A549 (cell line): ENCODE data around the gene ALOX12. TPM values are rescaled to one million over a fixed set of nuclear protein-coding genes. Genes with fewer than 3 reads are reported as not detected.

ENCODE experiments used
- ATAC-seq, 2 experiments: fragments of 200-7000 bp in 1 of 2; fragments of >200 bp in 1 of 2; cut with Nextera tagmentation in 1 of 2; cut with Tn5 transposase in 1 of 2; 3 replicates each; pipeline versions ENCODE4 v1.8.0 to v1.9.1; 2018 to 2020; ENCODE audit warnings: mild to moderate bottlenecking in 1 of 2, moderate library complexity in 1 of 2
- CTCF ChIA-PET: fragments of 300-600 bp; sonication (Branson Sonifier 250); formaldehyde crosslinking; extraction: SDS; loops from one replicate; lab custom pipeline; 2021; ENCODE audit warnings: antibody characterized with exemption, inconsistent platforms; lab: Yijun Ruan, JAX
- POLR2A ChIA-PET: fragments of 350-600 bp; formaldehyde crosslinking; extraction: SDS; loops from one replicate; lab custom pipeline; 2021; ENCODE audit warnings: antibody characterized with exemption, inconsistent platforms; lab: Yijun Ruan, JAX
- DNase-seq, 2 experiments: peaks; one replicate each; pipeline versions ENCODE4 v3.0.0 to v3.0.0-alpha.2; 2011 to 2016; ENCODE audit warnings: low read depth in 1 of 2, low spot score in 1 of 2
- FAIRE-seq: peaks from 2 replicates; lab custom pipeline; 2011; peaks lifted over from hg19 to GRCh38; lab: Jason Lieb, UNC
- H3K27ac ChIP-seq, 2 experiments: fragments of >200 bp; sonication (Bioruptor Twin); formaldehyde crosslinking; 3 replicates each; pipeline ENCODE4 v1.5.1; 2016 to 2017
- H3K4me1 ChIP-seq: fragments of >200 bp; sonication (Bioruptor Twin); formaldehyde crosslinking; 3 replicates; pipeline ENCODE4 v1.6.1; 2016
- H3K4me2 ChIP-seq: fragments of >200 bp; sonication (Bioruptor Twin); formaldehyde crosslinking; 3 replicates; pipeline ENCODE4 v1.6.1; 2016
- H3K4me3 ChIP-seq: fragments of >200 bp; sonication (Bioruptor Twin); formaldehyde crosslinking; 3 replicates; pipeline ENCODE4 v1.5.1; 2016
- H3K9me3 ChIP-seq: fragments of >200 bp; sonication (Bioruptor Twin); formaldehyde crosslinking; 3 replicates; pipeline ENCODE4 v1.6.1; 2016
- BHLHE40 ChIP-seq: IDR thresholded peaks from 2 replicates; pipeline ENCODE4 v1.6.1; 2012; ENCODE audit warnings: low read depth, low read length, inconsistent platforms
- CEBPB ChIP-seq, 2 experiments: fragments of >200 bp in 1 of 2; sonication (Bioruptor Twin) in 1 of 2; formaldehyde crosslinking in 1 of 2; IDR thresholded peaks; 2 replicates each; pipeline ENCODE4 v1.6.1; 2012 to 2016
- CHD2 ChIP-seq: fragments of 150-350 bp; IDR thresholded peaks from 2 replicates; pipeline ENCODE4 v1.6.1; 2014; ENCODE audit warnings: low read length; ENCODE audit not compliant: partially characterized antibody
- CTCF ChIP-seq: fragments of >200 bp; sonication (Bioruptor Twin); formaldehyde crosslinking; IDR thresholded peaks from 3 replicates; pipeline ENCODE4 v1.5.1; 2016
- E2F6 ChIP-seq: IDR thresholded peaks from 2 replicates; pipeline ENCODE4 v1.6.1; 2012; ENCODE audit warnings: low read depth, borderline replicate concordance
- GATA3 ChIP-seq: IDR thresholded peaks from 2 replicates; pipeline ENCODE4 v1.6.1; 2012; ENCODE audit warnings: borderline replicate concordance
- HES2 ChIP-seq: fragments of >200 bp; sonication (Bioruptor Twin); formaldehyde crosslinking; IDR thresholded peaks from 2 replicates; pipeline ENCODE4 v1.6.1; 2016
- HEYL ChIP-seq: fragments of 250-450 bp; sonication (Bioruptor Pico); IDR thresholded peaks from 2 replicates; pipeline ENCODE4 v1.8.0; 2021; ENCODE audit warnings: mild to moderate bottlenecking, moderate library complexity
- HOXB13 ChIP-seq: fragments of 250-450 bp; sonication (Bioruptor Pico); IDR thresholded peaks from 2 replicates; pipeline ENCODE4 v1.5.0; 2020; ENCODE audit warnings: low read depth, mild to moderate bottlenecking, moderate library complexity
- JUN ChIP-seq, 2 experiments: fragments of >200 bp; sonication (Bioruptor Twin); formaldehyde crosslinking; IDR thresholded peaks; 2 replicates in 1 of 2; 3 replicates in 1 of 2; pipeline ENCODE4 v1.6.1; 2016 to 2017
- JUNB ChIP-seq: fragments of >200 bp; sonication (Bioruptor Twin); formaldehyde crosslinking; IDR thresholded peaks from 2 replicates; pipeline ENCODE4 v1.6.1; 2016
- KDM5A ChIP-seq: fragments of 200-600 bp; sonication (generic); IDR thresholded peaks from 2 replicates; pipeline ENCODE4 v1.6.1; 2016; ENCODE audit warnings: antibody characterized with exemption, mild to moderate bottlenecking
- MYC ChIP-seq: IDR thresholded peaks from 2 replicates; pipeline ENCODE4 v1.6.1; 2012; ENCODE audit warnings: mild to moderate bottlenecking, inconsistent platforms, low read length, improper control_type of control experiment, borderline replicate concordance
- POLR2A ChIP-seq: IDR thresholded peaks from 2 replicates; pipeline ENCODE4 v1.6.1; 2012; ENCODE audit warnings: mild to moderate bottlenecking, low read length
- RCOR1 ChIP-seq: fragments of 150-350 bp; IDR thresholded peaks from 2 replicates; pipeline ENCODE4 v1.6.1; 2014; ENCODE audit warnings: antibody characterized with exemption, low read length, low read depth
- SREBF2 ChIP-seq: fragments of 450-650 bp; IDR thresholded peaks from 2 replicates; pipeline ENCODE4 v1.6.1; 2014; ENCODE audit warnings: mild to moderate bottlenecking, moderate library complexity
- TFCP2L1 ChIP-seq: fragments of 250-450 bp; sonication (Bioruptor Pico); IDR thresholded peaks from 2 replicates; pipeline ENCODE4 v1.5.0; 2021; ENCODE audit warnings: mild to moderate bottlenecking
- ZC3H11A ChIP-seq: fragments of 450-650 bp; IDR thresholded peaks from 2 replicates; pipeline ENCODE4 v1.6.1; 2014; ENCODE audit warnings: antibody characterized with exemption, mild to moderate bottlenecking
- ZSCAN20 ChIP-seq: fragments of 250-450 bp; sonication (Bioruptor Pico); IDR thresholded peaks from 2 replicates; pipeline ENCODE4 v1.8.0; 2022; ENCODE audit warnings: mild to moderate bottlenecking, moderate library complexity
- WGBS: methylation state at CpG from one replicate; pipeline ENCODE4 v1.1.6; 2017; ENCODE audit errors: missing lambda C conversion rate; 5-methylcytosine and 5-hydroxymethylcytosine counted together
- polyA plus RNA-seq, 4 experiments: library from polyadenylated mRNA; depleted of rRNA in 3 of 4; stranded (reverse); fragments of >200 nt; fragmentation: RNase III in 1 of 4; extraction: RNeasy Plus Mini Kit Qiagen cat#74134 plus additional on column Dnase treatment in 1 of 4; gene quantifications; 2 replicates in 3 of 4; 3 replicates in 1 of 4; pipeline ENCODE4 v1.2.3, GENCODE V29; 2011 to 2017

Gene ALOX12
- polyA plus RNA-seq, 2 of the 4 experiments (the other 2 are of a cell fraction) = not detected

GRCh38 chr17:7014995-7015958 lies 19.4 kb downstream of the ALOX12 start:
- H3K27ac ChIP-seq = peak overlapping the region; percentile 90 to 99
- FAIRE-seq (no peak), DNase-seq (no peak), ATAC-seq (peak in 1 of 2 experiments; percentile 1; a peak in 5 of 6 replicates)
- ChIA-PET CTCF (interaction anchor here (1.0 to 11.4 kb wide), 12 partner anchors 8 to 349 kb away, joined by 3 to 77 read pairs (median 6); no protein-coding TSS in a partner anchor), POLR2A (interaction anchor here (1.0 to 1.5 kb wide), 2 partner anchors 8 to 10 kb away, joined by 3 to 4 read pairs; no protein-coding TSS in a partner anchor)
- H3K4me2 ChIP-seq = peak overlapping the region; percentile 88
- H3K9me3 ChIP-seq = no peaks in the 10 kb centered on the region
- 46% methylated on average over 35 of the region's 56 CpGs for WGBS
- peak overlapping the region; percentile 81 for H3K4me3 ChIP-seq
- TF ChIP-seq CTCF = peak; percentile 19; the same call in 2 of the 3 replicates
- peak in 1 of 2 experiments; percentile 2; a peak in 3 of 5 replicates for TF ChIP-seq JUN (IDR thresholded peaks at IDR 0.05)
- TF ChIP-seq MYC = no peak
- no peak for TF ChIP-seq JUNB
- no peak for TF ChIP-seq ZC3H11A
- TF ChIP-seq POLR2A = peak; percentile 67
- no peak for TF ChIP-seq GATA3
- H3K4me1 ChIP-seq = peaks cover 29% of the 10 kb centered on the region

GRCh38 chr17:7016418-7016817 lies 20.6 kb downstream of the ALOX12 start:
- no peaks in the 10 kb centered on the region for H3K9me3 ChIP-seq
- POLR2A ChIA-PET = interaction anchor here (1.3 kb wide), 1 partner anchor 19 kb away, joined by 3 read pairs; the partner anchor contains the start of gene SLC16A13
- FAIRE-seq = no peak
- H3K4me1 ChIP-seq = peaks cover 27% of the 10 kb centered on the region
- ATAC-seq = no peak
- H3K4me3 ChIP-seq = no peak overlapping the region
- no peak for DNase-seq
- WGBS = 88% methylated on average over 3 of the region's 3 CpGs
- TF ChIP-seq KDM5A (no peak), HEYL (CRISPR knock-in tag) (no peak), SREBF2 (no peak)
- no peak overlapping the region for H3K4me2 ChIP-seq
- H3K27ac ChIP-seq = no peak overlapping the region
- CTCF ChIA-PET = interaction anchor here (0.7 to 11.4 kb wide), 13 partner anchors 9 to 544 kb away, joined by 3 to 77 read pairs (median 5); no protein-coding TSS in a partner anchor

GRCh38 chr17:7016886-7017826 lies 21.3 kb downstream of the ALOX12 start:
- WGBS = 90% methylated on average over 20 of the region's 20 CpGs
- Histone ChIP-seq H3K4me3 (no peak overlapping the region), H3K4me1 (peaks cover 31% of the 10 kb centered on the region), H3K27ac (no peak overlapping the region), H3K9me3 (no peaks in the 10 kb centered on the region), H3K4me2 (no peak overlapping the region)
- POLR2A ChIA-PET = interaction anchor here (1.3 kb wide), 1 partner anchor 19 kb away, joined by 3 read pairs; the partner anchor contains the start of gene SLC16A13
- DNase-seq (no peak), FAIRE-seq (no peak), ATAC-seq (no peak)
- CTCF ChIA-PET = interaction anchor here (0.6 to 11.4 kb wide), 11 partner anchors 8 to 544 kb away, joined by 3 to 77 read pairs (median 5); no protein-coding TSS in a partner anchor
- no peak for TF ChIP-seq HES2
- no peak for TF ChIP-seq TFCP2L1
- no peak for TF ChIP-seq BHLHE40
- TF ChIP-seq ZSCAN20 (CRISPR knock-in tag) = no peak
- TF ChIP-seq HOXB13 (CRISPR knock-in tag) = no peak
- TF ChIP-seq CHD2 = no peak
- no peak for TF ChIP-seq E2F6
- TF ChIP-seq RCOR1 = no peak
- TF ChIP-seq CEBPB (IDR thresholded peaks at IDR 0.05) = no peak
- TF ChIP-seq, all 56 proteins: peak for 0
